ENCODE results near the gene UTF1.
"Not testable (repeated sequence)": the region's sequence is repeated elsewhere in the genome, so short reads cannot be mapped to it uniquely, and the experiment has no call there.

The UTF1 gene

DNA sequence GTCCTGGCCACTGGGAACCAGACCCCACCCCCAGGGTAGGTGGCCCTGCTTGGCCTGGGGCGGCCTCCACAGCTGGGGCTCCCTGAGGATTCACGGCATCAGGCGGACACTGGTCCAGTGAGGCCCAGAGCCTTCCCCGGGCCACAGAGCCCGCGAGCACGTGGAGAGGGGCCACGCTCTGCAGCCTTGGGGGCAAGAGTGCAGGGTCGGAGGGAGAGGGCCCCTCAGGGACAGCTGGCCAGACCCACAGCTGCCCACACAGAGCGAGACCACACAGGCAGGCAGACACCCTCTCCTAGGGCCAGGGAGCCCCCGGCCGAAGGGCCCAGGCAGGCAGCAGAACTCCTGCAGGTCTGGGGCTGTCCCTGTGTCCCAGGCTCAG, 18.3 kb downstream of the UTF1 start:
- no peak for DNase-seq

DNA sequence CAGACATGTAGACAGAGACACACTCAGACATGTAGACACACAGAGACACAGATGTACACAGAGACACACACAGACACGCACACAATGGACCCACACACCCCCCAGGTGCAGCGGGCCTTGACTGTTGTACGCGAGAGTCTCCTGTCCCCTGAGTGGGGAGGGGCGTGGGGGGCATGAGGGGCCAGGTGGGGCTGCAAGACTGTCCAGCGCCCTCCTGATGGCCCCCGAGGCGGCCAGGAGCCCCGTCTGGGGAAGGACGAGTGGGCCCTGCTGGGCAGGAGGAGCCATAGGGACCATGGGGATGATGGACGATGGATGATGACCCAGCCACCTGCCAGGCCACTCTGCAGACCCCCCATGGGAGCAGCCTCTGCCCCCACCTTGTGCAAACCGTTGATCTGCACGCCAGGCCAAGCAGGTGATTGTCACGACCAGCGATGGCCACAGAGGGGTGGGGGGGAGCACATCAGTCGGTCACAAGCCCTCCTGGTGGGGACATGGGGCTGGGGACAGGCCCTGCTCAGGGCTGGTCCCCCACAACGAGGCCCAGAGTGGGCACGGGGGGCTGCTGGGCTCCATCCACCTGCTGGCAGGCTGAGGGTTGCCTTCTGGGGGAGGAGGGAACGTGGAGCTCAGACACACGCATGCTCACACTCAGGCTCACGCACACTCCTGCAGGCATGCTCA, 19.2 kb downstream of the UTF1 start:
- DNase-seq: no peak

DNA sequence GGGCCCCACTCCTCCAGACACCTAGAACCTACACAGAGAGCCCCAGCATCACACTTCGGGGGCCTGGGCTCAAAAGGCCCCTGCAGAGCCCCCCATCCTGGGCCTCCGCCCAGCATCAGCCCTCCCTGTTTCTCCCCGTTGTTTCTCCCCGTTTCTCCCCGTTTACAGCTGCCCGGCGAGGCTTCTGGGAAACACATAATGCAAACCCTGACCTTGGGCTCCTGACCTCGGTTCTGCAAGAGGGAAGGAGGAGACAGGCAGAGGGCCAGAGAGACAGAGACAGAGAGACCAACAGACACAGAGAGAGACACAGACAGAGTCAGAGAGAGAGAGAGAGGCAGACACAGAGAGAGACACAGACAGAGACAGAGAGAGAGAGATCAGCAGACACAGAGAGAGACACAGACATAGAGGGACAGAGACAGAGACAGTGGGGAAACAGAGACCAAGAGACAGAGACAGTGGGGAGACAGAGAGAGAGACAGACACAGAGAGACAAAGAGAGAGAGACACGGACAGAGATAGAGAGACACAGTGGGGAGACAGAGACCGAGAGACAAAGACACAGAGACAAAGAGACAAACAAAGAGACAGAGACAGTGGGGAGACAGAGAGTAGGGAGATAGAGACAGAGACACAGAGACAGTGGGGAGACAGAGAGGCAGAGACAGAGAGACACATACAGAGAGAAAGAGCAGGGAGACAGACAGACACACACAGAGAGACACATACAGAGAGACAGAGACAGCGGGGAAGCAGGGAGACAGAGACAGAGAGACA, 20.1 kb downstream of the UTF1 start:
- DNase-seq: no peak

GRCh38 chr10:133251388-133252222, 21.6 kb downstream of the UTF1 start:
- DNase-seq: no peak

- no peak for DNase-seq
Measured at GRCh38 chr10:133252223-133252552, 22.2 kb downstream of the UTF1 start.

- DNase-seq: no peak
Measured at GRCh38 chr10:133253361-133253955, 23.4 kb downstream of the UTF1 start.

DNA sequence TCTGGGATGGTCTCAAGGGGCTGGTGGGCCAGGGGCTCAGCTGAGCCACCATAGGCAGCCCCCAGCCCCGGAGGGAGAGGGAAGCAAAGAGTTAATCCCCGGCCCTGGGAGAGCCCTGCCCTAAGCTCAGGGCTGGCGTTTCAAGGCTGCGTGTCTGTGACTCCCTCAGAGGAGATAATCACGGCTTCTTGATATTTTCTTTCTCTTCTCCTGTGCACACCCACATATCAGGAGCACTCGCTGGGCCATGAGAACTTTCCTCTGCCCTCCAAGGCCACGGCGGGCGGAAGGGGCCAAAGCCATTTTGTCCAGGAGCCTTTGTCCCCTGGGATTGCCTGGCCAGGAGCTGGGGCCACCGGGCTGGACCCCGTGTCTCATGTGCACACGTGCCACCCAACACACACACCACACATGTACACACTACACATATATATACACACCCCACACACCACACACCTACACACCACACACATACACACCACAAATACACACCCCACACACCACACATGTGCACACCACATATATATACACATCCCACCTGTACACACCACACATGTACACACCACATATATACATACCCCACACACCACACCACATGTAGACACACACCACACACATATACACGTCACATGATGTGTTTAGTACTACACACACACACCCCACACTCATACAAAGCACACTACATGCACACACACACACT, 24.6 kb downstream of the UTF1 start:
- no peak for DNase-seq

- no peak for DNase-seq
Measured at GRCh38 chr10:133255323-133255722, 25.3 kb downstream of the UTF1 start.

- DNase-seq: peak in 1 of 2 experiments; percentile 33
Measured at GRCh38 chr10:133257489-133258065, 27.6 kb downstream of the UTF1 start.

- no peak for DNase-seq
Measured at GRCh38 chr10:133258066-133258817, 28.2 kb downstream of the UTF1 start.

DNA sequence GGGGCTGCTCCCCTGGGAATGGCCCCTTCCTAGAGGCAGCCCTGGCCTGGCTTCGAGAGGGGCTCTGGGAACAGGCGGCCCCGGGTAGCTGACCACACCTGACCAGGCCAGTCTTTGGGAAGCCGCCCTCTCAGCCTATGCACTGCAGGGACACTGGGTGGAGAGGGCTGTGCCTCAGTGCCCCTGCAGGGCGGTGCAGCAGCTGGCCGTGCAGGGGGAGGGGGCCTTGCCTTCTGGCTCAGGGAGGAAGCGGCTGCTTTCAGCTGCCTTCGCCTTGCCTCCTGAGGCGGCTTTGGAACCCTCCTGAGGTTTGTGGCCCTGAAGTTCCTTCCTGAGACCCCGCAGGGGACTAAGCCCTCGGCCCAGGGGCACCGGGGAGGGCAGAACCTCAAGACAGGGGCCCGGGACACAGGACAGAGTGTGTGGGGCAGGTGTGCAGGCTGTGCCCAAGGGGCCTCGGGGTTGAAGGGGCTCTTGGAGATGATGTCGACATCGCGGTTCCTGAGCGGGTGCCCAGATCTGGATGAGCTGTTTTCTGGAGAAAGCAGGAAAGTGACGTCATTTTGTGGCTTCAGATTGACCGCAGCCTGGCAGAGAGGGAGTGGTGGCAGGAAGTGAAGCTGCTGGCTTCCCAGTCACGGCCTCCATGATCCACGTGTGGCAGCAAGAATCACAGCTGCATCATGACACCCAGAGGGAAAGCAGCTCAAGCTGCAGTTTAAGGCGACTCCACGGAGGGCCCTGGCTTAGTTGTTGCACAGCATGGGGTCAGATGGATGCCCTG, 29.0 kb downstream of the UTF1 start:
- no peak for DNase-seq

- DNase-seq: no peak
Measured at GRCh38 chr10:133259602-133259989, 29.6 kb downstream of the UTF1 start.

DNA sequence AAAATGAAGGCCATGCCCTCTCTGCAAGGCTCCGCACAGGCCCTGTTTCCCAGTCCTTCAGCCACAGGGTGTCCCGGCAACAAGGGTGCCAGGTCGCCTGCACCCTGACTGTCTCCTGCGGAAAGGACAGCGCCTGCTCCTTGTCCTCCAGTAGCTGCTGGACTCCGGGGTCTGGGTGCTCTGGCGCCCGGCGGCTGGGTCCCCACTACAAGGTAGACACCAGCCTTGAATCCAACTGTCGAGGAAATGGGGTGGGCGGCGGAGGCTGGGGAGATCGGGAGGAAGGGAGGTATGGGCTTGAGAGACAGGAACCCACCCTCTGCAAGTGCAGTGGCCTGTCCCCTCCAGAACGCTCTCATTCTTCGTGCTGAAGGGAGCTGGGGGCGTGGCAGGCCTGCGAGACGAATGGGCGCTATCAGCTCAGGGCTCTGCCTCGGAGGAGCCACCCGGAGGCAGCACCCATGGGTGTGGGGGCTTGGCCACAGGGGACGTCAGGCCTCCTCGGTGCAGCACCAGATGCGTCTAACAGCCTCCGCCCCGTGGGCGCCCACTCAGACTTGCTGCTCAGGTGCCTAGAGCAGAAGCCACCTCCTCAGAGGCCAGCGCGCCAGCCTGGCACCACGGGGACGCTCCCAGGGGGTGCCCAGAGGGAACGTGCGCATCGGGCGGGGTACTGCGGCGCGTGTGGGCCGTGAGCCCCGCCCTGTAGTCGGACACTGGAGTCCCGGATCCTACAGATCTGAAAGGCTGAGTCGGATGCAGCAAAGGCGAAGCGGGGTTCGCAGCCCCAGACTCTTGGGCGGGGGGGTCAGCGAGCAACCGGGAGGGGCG, 31.1 kb downstream of the UTF1 start:
- DNase-seq: peak in 1 of 2 experiments; percentile 22

- peak in 1 of 2 experiments; percentile 38 for DNase-seq
Measured at GRCh38 chr10:133261726-133262325, 31.8 kb downstream of the UTF1 start.

- DNase-seq: no peak
Measured at GRCh38 chr10:133262696-133263095, 32.7 kb downstream of the UTF1 start.

DNA sequence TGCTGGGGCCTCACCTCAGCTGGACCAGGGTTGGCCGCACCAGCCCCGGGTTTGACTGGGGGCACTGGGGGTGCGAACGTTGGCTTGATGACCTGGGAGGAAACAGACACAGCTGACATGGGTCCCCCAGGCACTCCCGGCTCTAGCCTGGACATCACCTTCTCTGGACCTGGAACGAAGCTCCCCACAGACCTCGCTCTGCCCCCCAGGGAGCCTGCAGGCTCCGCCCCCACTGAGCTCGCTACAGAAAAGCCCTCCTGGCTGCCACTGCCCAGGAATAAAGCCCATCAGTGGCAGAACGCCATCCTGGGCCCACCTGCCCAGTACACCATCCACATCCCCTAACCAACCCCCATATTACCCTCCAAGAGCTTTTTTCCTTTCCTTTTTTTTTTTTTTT, 33.7 kb downstream of the UTF1 start:
- no peak for DNase-seq

DNA sequence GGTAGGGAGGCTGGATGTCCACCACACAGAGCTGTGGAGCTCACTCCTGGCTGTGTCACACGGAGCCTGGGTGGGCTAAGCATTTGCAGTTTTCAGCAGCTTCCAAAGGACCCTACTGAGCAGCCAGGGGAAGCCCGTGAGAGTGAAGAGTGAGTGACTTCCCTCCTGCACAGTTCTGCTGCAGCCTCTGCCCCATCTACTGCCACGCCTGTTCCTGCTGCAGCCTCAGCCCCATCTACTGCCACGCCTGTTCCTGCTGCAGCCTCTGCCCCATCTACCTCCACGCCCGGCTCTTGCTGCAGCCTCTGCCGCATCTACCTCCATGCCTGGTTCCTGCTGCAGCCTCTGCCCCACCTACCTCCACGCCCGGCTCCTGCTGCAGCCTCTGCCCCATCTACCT, 34.4 kb downstream of the UTF1 start:
- DNase-seq: no peak

- DNase-seq: not testable (repeated sequence)
Measured at GRCh38 chr10:133265052-133265451, 35.0 kb downstream of the UTF1 start.

GRCh38 chr10:133266056-133266795, 36.2 kb downstream of the UTF1 start:
- no peak for DNase-seq
